HEK293 (cell line): ENCODE data around the gene C17orf107.

ENCODE experiments used
- GFI1B ChIP-seq: fragments of 450-650 bp; formaldehyde crosslinking; IDR thresholded peaks from 2 replicates; pipeline ENCODE4 v1.5.1; 2016; ENCODE audit warnings: missing biosample characterization, missing genetic modification characterization
- GLI4 ChIP-seq: fragments of 450-650 bp; formaldehyde crosslinking; IDR thresholded peaks from 2 replicates; pipeline ENCODE4 v1.5.1; 2016; ENCODE audit warnings: missing biosample characterization, missing genetic modification characterization
- HOXD13 ChIP-seq: sonication (generic); formaldehyde crosslinking; IDR thresholded peaks from 2 replicates; pipeline ENCODE4 v1.8.0; 2022; ENCODE audit warnings: missing genetic modification reagents, borderline replicate concordance
- KLF1 ChIP-seq: fragments of 450-650 bp; formaldehyde crosslinking; IDR thresholded peaks from 2 replicates; pipeline ENCODE4 v1.5.1; 2016; ENCODE audit warnings: missing biosample characterization, missing genetic modification characterization
- ZBTB1 ChIP-seq: fragments of 450-650 bp; formaldehyde crosslinking; IDR thresholded peaks from 2 replicates; pipeline ENCODE4 v1.5.1; 2016; ENCODE audit warnings: missing biosample characterization, missing genetic modification characterization
- ZBTB8A ChIP-seq: fragments of 450-650 bp; formaldehyde crosslinking; IDR thresholded peaks from 2 replicates; pipeline ENCODE4 v1.5.1; 2016; ENCODE audit warnings: missing biosample characterization, missing genetic modification characterization
- ZFP41 ChIP-seq: fragments of 450-650 bp; formaldehyde crosslinking; IDR thresholded peaks from 2 replicates; pipeline ENCODE4 v1.5.1; 2016; ENCODE audit warnings: missing biosample characterization, missing genetic modification characterization, borderline replicate concordance
- ZNF146 ChIP-seq: fragments of 450-650 bp; formaldehyde crosslinking; IDR thresholded peaks from 2 replicates; pipeline ENCODE4 v1.5.1; 2016; ENCODE audit warnings: missing biosample characterization, missing genetic modification characterization
- ZNF155 ChIP-seq: fragments of 450-650 bp; formaldehyde crosslinking; IDR thresholded peaks from 2 replicates; pipeline ENCODE4 v1.5.1; 2016; ENCODE audit warnings: missing biosample characterization, missing genetic modification characterization
- ZNF335 ChIP-seq: fragments of 450-650 bp; formaldehyde crosslinking; conservative IDR thresholded peaks from 2 replicates; pipeline ENCODE4 v1.5.1; 2016; ENCODE audit warnings: missing biosample characterization, missing genetic modification characterization
- ZNF423 ChIP-seq: fragments of 450-650 bp; formaldehyde crosslinking; IDR thresholded peaks from 2 replicates; pipeline ENCODE4 v1.5.1; 2016; ENCODE audit warnings: missing biosample characterization, missing genetic modification characterization
- ZNF510 ChIP-seq: fragments of 450-650 bp; formaldehyde crosslinking; IDR thresholded peaks from 2 replicates; pipeline ENCODE4 v1.5.1; 2018; ENCODE audit warnings: mild to moderate bottlenecking, missing genetic modification characterization, missing biosample characterization; ENCODE audit not compliant: insufficient replicate concordance
- ZNF544 ChIP-seq: fragments of 450-650 bp; formaldehyde crosslinking; IDR thresholded peaks from 2 replicates; pipeline ENCODE4 v1.5.0; 2017; ENCODE audit warnings: missing biosample characterization, missing genetic modification characterization
- ZNF555 ChIP-seq: fragments of 450-650 bp; formaldehyde crosslinking; conservative IDR thresholded peaks from 2 replicates; pipeline ENCODE4 v1.5.1; 2017; ENCODE audit warnings: missing biosample characterization, mild to moderate bottlenecking, missing genetic modification characterization, inconsistent platforms
- ZNF596 ChIP-seq: fragments of 450-650 bp; IDR thresholded peaks from 2 replicates; pipeline ENCODE4 v1.5.0; 2018; ENCODE audit warnings: missing biosample characterization, mild to moderate bottlenecking, missing genetic modification characterization, moderate library complexity
- ZNF610 ChIP-seq: fragments of 450-650 bp; formaldehyde crosslinking; IDR thresholded peaks from 2 replicates; pipeline ENCODE4 v1.5.1; 2016; ENCODE audit warnings: missing biosample characterization, missing genetic modification characterization, borderline replicate concordance
- ZNF747 ChIP-seq: fragments of 450-650 bp; formaldehyde crosslinking; IDR thresholded peaks from 2 replicates; pipeline ENCODE4 v1.5.1; 2016; ENCODE audit warnings: missing biosample characterization, missing genetic modification characterization
- ZNF777 ChIP-seq: fragments of 450-650 bp; formaldehyde crosslinking; IDR thresholded peaks from 2 replicates; pipeline ENCODE4 v1.5.1; 2017; ENCODE audit warnings: missing biosample characterization, missing genetic modification characterization, borderline replicate concordance
- TF ChIP-seq, protein P1 (sequence below): fragments of 450-650 bp; formaldehyde crosslinking; IDR thresholded peaks from 2 replicates; pipeline ENCODE4 v1.5.1; 2016; ENCODE audit warnings: missing biosample characterization, missing genetic modification characterization
- TF ChIP-seq, protein P2 (sequence below): fragments of 450-650 bp; formaldehyde crosslinking; IDR thresholded peaks from 2 replicates; pipeline ENCODE4 v1.5.1; 2016; ENCODE audit warnings: missing biosample characterization, missing genetic modification characterization
- TF ChIP-seq, protein P3 (sequence below): fragments of 450-650 bp; formaldehyde crosslinking; IDR thresholded peaks from 2 replicates; pipeline ENCODE4 v1.5.1; 2016; ENCODE audit warnings: missing biosample characterization, missing genetic modification characterization
- TF ChIP-seq, protein P4 (sequence below): fragments of 450-650 bp; formaldehyde crosslinking; IDR thresholded peaks from 2 replicates; pipeline ENCODE4 v1.5.1; 2016; ENCODE audit warnings: missing biosample characterization, missing genetic modification characterization
- TF ChIP-seq, protein P5 (sequence below): fragments of 450-650 bp; formaldehyde crosslinking; IDR thresholded peaks from 2 replicates; pipeline ENCODE4 v1.5.1; 2017; ENCODE audit warnings: missing biosample characterization, missing genetic modification characterization
- TF ChIP-seq, protein P6 (sequence below): fragments of 450-650 bp; formaldehyde crosslinking; IDR thresholded peaks from 2 replicates; pipeline ENCODE4 v1.5.1; 2016; ENCODE audit warnings: missing biosample characterization, missing genetic modification characterization

C17orf107 gene

DNA sequence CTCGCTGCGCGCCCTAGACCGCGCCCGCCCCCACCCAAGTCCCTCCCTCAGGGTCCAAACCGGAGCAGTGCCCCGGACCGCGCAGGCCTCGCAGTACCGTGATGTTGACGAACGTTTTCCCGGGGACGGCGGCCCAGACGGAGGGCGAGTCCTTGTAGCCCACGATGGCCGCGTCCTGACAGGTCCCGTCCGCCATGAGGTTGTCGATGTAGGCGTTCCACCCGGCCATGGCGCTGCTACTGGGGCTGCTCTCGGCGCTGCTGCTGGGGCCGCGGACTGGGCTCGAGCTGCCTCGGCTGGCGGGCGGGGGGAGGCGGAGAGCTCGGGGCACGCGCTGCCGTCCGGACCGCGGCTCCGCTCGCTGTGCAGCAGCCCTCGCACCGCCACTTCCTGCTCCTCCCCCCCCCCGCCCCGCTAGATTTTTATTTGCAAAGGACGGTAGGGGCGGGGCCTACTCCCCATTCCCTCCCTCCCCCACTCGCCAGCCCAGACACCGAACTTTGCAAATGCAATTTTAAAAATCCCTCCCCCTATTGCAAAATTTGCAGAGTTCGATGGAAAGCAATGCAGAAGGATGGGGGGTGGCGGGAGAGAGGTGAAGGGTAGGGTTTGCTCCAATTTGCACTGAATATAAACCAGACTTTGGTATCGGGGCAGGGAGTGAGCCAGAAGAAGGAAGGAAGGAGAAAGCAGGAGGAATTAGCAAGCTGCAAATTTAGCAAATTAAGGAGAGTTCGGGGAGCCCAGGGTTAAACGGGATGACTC, 49.0 kb downstream of the C17orf107 start, which contains the start of gene PFN1 (continued):
- TF ChIP-seq, protein P1, sequence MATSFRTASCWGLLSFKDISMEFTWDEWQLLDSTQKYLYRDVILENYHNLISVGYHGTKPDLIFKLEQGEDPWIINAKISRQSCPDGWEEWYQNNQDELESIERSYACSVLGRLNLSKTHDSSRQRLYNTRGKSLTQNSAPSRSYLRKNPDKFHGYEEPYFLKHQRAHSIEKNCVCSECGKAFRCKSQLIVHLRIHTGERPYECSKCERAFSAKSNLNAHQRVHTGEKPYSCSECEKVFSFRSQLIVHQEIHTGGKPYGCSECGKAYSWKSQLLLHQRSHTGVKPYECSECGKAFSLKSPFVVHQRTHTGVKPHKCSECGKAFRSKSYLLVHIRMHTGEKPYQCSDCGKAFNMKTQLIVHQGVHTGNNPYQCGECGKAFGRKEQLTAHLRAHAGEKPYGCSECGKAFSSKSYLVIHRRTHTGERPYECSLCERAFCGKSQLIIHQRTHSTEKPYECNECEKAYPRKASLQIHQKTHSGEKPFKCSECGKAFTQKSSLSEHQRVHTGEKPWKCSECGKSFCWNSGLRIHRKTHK (tag by site-specific recombination): no peak
- 0 out of 2 replicates have a peak, but pooled peaks have one; percentile 37 for TF ChIP-seq GLI4 (tag by site-specific recombination)
- 0 out of 2 replicates have a peak, but pooled peaks have one; percentile 16 for TF ChIP-seq ZNF610 (tag by site-specific recombination)
- no peak for TF ChIP-seq ZNF596
- no peak for TF ChIP-seq ZNF747 (tag by site-specific recombination)
- no peak for TF ChIP-seq ZNF423 (tag by site-specific recombination)
- TF ChIP-seq ZBTB8A (tag by site-specific recombination): peak; percentile 65
- TF ChIP-seq, protein P2, sequence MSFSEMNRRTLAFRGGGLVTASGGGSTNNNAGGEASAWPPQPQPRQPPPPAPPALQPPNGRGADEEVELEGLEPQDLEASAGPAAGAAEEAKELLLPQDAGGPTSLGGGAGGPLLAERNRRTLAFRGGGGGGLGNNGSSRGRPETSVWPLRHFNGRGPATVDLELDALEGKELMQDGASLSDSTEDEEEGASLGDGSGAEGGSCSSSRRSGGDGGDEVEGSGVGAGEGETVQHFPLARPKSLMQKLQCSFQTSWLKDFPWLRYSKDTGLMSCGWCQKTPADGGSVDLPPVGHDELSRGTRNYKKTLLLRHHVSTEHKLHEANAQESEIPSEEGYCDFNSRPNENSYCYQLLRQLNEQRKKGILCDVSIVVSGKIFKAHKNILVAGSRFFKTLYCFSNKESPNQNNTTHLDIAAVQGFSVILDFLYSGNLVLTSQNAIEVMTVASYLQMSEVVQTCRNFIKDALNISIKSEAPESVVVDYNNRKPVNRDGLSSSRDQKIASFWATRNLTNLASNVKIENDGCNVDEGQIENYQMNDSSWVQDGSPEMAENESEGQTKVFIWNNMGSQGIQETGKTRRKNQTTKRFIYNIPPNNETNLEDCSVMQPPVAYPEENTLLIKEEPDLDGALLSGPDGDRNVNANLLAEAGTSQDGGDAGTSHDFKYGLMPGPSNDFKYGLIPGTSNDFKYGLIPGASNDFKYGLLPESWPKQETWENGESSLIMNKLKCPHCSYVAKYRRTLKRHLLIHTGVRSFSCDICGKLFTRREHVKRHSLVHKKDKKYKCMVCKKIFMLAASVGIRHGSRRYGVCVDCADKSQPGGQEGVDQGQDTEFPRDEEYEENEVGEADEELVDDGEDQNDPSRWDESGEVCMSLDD: peak; percentile 75
- TF ChIP-seq KLF1 (tag by site-specific recombination): no peak; the same call in none of the 2 replicates
- TF ChIP-seq HOXD13 (CRISPR knock-in tag): no peak
- no peak; the same call in 1 of the 2 replicates for TF ChIP-seq GFI1B (tag by site-specific recombination)
- TF ChIP-seq, protein P3, sequence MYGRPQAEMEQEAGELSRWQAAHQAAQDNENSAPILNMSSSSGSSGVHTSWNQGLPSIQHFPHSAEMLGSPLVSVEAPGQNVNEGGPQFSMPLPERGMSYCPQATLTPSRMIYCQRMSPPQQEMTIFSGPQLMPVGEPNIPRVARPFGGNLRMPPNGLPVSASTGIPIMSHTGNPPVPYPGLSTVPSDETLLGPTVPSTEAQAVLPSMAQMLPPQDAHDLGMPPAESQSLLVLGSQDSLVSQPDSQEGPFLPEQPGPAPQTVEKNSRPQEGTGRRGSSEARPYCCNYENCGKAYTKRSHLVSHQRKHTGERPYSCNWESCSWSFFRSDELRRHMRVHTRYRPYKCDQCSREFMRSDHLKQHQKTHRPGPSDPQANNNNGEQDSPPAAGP (tag by site-specific recombination): no peak; the same call in none of the 2 replicates
- TF ChIP-seq ZNF777 (tag by site-specific recombination): peak; percentile 71; the same call in 1 of the 2 replicates
- no peak for TF ChIP-seq ZNF155
- TF ChIP-seq ZBTB1: peak; percentile 13; the same call in 1 of the 2 replicates
- no peak for TF ChIP-seq ZNF510 (tag by site-specific recombination)
- TF ChIP-seq ZNF146 (tag by site-specific recombination): peak; percentile 13; the same call in 1 of the 2 replicates
- TF ChIP-seq ZFP41 (tag by site-specific recombination): no peak
- TF ChIP-seq ZNF335 (tag by site-specific recombination): peak; percentile 95
- no peak for TF ChIP-seq ZNF544
- TF ChIP-seq, protein P4, sequence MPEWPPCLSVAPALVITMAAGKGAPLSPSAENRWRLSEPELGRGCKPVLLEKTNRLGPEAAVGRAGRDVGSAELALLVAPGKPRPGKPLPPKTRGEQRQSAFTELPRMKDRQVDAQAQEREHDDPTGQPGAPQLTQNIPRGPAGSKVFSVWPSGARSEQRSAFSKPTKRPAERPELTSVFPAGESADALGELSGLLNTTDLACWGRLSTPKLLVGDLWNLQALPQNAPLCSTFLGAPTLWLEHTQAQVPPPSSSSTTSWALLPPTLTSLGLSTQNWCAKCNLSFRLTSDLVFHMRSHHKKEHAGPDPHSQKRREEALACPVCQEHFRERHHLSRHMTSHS (tag by site-specific recombination): no peak
- no peak for TF ChIP-seq ZNF555 (tag by site-specific recombination)
- TF ChIP-seq, protein P5, sequence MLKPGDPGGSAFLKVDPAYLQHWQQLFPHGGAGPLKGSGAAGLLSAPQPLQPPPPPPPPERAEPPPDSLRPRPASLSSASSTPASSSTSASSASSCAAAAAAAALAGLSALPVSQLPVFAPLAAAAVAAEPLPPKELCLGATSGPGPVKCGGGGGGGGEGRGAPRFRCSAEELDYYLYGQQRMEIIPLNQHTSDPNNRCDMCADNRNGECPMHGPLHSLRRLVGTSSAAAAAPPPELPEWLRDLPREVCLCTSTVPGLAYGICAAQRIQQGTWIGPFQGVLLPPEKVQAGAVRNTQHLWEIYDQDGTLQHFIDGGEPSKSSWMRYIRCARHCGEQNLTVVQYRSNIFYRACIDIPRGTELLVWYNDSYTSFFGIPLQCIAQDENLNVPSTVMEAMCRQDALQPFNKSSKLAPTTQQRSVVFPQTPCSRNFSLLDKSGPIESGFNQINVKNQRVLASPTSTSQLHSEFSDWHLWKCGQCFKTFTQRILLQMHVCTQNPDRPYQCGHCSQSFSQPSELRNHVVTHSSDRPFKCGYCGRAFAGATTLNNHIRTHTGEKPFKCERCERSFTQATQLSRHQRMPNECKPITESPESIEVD (tag by site-specific recombination): no peak
- TF ChIP-seq, protein P6, sequence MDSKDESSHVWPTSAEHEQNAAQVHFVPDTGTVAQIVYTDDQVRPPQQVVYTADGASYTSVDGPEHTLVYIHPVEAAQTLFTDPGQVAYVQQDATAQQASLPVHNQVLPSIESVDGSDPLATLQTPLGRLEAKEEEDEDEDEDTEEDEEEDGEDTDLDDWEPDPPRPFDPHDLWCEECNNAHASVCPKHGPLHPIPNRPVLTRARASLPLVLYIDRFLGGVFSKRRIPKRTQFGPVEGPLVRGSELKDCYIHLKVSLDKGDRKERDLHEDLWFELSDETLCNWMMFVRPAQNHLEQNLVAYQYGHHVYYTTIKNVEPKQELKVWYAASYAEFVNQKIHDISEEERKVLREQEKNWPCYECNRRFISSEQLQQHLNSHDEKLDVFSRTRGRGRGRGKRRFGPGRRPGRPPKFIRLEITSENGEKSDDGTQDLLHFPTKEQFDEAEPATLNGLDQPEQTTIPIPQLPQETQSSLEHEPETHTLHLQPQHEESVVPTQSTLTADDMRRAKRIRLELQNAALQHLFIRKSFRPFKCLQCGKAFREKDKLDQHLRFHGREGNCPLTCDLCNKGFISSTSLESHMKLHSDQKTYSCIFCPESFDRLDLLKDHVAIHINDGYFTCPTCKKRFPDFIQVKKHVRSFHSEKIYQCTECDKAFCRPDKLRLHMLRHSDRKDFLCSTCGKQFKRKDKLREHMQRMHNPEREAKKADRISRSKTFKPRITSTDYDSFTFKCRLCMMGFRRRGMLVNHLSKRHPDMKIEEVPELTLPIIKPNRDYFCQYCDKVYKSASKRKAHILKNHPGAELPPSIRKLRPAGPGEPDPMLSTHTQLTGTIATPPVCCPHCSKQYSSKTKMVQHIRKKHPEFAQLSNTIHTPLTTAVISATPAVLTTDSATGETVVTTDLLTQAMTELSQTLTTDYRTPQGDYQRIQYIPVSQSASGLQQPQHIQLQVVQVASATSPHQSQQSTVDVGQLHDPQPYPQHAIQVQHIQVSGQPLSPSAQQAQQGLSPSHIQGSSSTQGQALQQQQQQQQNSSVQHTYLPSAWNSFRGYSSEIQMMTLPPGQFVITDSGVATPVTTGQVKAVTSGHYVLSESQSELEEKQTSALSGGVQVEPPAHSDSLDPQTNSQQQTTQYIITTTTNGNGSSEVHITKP (tag by site-specific recombination): peak; percentile 100
